Daoy (cell line): ENCODE results near the gene TEX36. TPM values are rescaled to one million over a fixed set of nuclear protein-coding genes. Genes with fewer than 3 reads are reported as not detected.
A peak's percentile ranks its signal among the peaks of the same experiment; 100 is the strongest.
"Not testable (repeated sequence)": the region's sequence is repeated elsewhere in the genome, so short reads cannot be mapped to it uniquely, and the experiment has no call there.

Experiments
- DNase-seq: peaks from one replicate; pipeline ENCODE4 v3.0.0-alpha.2; 2015; ENCODE audit warnings: low read depth
- total RNA-seq: library from RNA; depleted of rRNA; stranded (reverse); fragments of >200 nt; shearing (Covaris generic); gene quantifications from 2 replicates; pipeline ENCODE4 v1.2.3, GENCODE V29; 2014

The TEX36 gene
- total RNA-seq, 1 experiment from 2014 or later: not detected

GRCh38 chr10:125692601-125693523 lies 9.9 kb upstream of the TEX36 start:
- DNase-seq: no peak

GRCh38 chr10:125692196-125692595 lies 9.2 kb upstream of the TEX36 start:
- no peak for DNase-seq

- peak; percentile 87 for DNase-seq
Measured at GRCh38 chr10:125691160-125691981, 8.4 kb upstream of the TEX36 start.

- no peak for DNase-seq
Measured at GRCh38 chr10:125689955-125690569, 7.1 kb upstream of the TEX36 start.

GRCh38 chr10:125687507-125688185 lies 4.7 kb upstream of the TEX36 start:
- no peak for DNase-seq

GRCh38 chr10:125684581-125684980 lies 1.6 kb upstream of the TEX36 start:
- no peak for DNase-seq

GRCh38 chr10:125683821-125684220 lies 858 bp upstream of the TEX36 start:
- no peak for DNase-seq

GRCh38 chr10:125679436-125679835 lies 3.5 kb downstream of the TEX36 start:
- no peak for DNase-seq

GRCh38 chr10:125672884-125673283 lies 10.1 kb downstream of the TEX36 start:
- DNase-seq: no peak

GRCh38 chr10:125662584-125662983 lies 20.4 kb downstream of the TEX36 start:
- DNase-seq: peak; percentile 44

GRCh38 chr10:125661941-125662515 lies 20.9 kb downstream of the TEX36 start:
- DNase-seq: peak; percentile 92

- DNase-seq: peak; percentile 14
Measured at GRCh38 chr10:125661431-125661940, 21.5 kb downstream of the TEX36 start.

GRCh38 chr10:125659071-125659470 lies 23.9 kb downstream of the TEX36 start:
- DNase-seq: no peak

- DNase-seq: no peak
Measured at GRCh38 chr10:125656523-125656922, 26.4 kb downstream of the TEX36 start.

- not testable (repeated sequence) for DNase-seq
Measured at GRCh38 chr10:125653113-125653512, 29.9 kb downstream of the TEX36 start.

GRCh38 chr10:125646311-125646710 lies 36.7 kb downstream of the TEX36 start:
- DNase-seq: no peak

- no peak for DNase-seq
Measured at GRCh38 chr10:125641398-125641797, 41.6 kb downstream of the TEX36 start.

- no peak for DNase-seq
Measured at GRCh38 chr10:125640653-125641052, 42.3 kb downstream of the TEX36 start.

GRCh38 chr10:125639846-125640245 lies 43.1 kb downstream of the TEX36 start:
- no peak for DNase-seq

GRCh38 chr10:125638555-125638954 lies 44.4 kb downstream of the TEX36 start:
- no peak for DNase-seq

- DNase-seq: no peak
Measured at GRCh38 chr10:125637496-125637895, 45.5 kb downstream of the TEX36 start.
